Chondrocyte (in vitro differentiated cells): ENCODE measurements around the gene RIT2. TPM values are rescaled to one million over a fixed set of nuclear protein-coding genes. Genes with fewer than 3 reads are reported as not detected.

Experiments
- DNase-seq: peaks from one replicate; pipeline ENCODE4 v3.0.0; 2021; ENCODE audit warnings: mixed read lengths, low spot score
- H3K27ac Mint-ChIP-seq: one replicate; pipeline ENCODE4 v1.8.0; 2021; ENCODE audit warnings: mild to moderate bottlenecking, moderate library complexity, mixed read lengths; ENCODE audit not compliant: unreplicated experiment
- H3K27me3 Mint-ChIP-seq: 2 replicates; pipeline ENCODE4 v1.8.0; 2021; ENCODE audit warnings: low read depth, mixed read lengths
- H3K36me3 Mint-ChIP-seq: 2 replicates; pipeline ENCODE4 v1.8.0; 2021; ENCODE audit warnings: low read depth, mixed read lengths
- H3K4me1 Mint-ChIP-seq: 2 replicates; pipeline ENCODE4 v1.8.0; 2021; ENCODE audit warnings: low read depth, mild to moderate bottlenecking, mixed read lengths
- H3K4me3 Mint-ChIP-seq: one replicate; pipeline ENCODE4 v1.8.0; 2021; ENCODE audit warnings: mild to moderate bottlenecking, moderate library complexity, mixed read lengths; ENCODE audit not compliant: unreplicated experiment
- H3K9me3 Mint-ChIP-seq: 2 replicates; pipeline ENCODE4 v1.8.0; 2021; ENCODE audit warnings: low read depth, mixed read lengths
- CTCF ChIP-seq: fragments of 200-600 bp; sonication (generic); IDR thresholded peaks from 2 replicates; pipeline ENCODE4 v1.5.0; 2021; ENCODE audit warnings: antibody characterized with exemption, mild to moderate bottlenecking, moderate library complexity
- total RNA-seq: library from RNA; stranded (reverse); gene quantifications from 3 replicates; pipeline ENCODE4 v1.2.1, GENCODE V29; 2021

The RIT2 gene
- total RNA-seq, 1 donor from 2014 or later = not detected

- no peaks in the 10 kb centered on the region for H3K4me1 Mint-ChIP-seq
- H3K36me3 Mint-ChIP-seq = no peaks in the 10 kb centered on the region
- TF ChIP-seq CTCF = no peak
- no peak overlapping the region for H3K4me3 Mint-ChIP-seq
- H3K27ac Mint-ChIP-seq = no peak overlapping the region
- peaks cover 3% of the 10 kb centered on the region for H3K9me3 Mint-ChIP-seq
- no peak for DNase-seq
- peaks cover 9% of the 10 kb centered on the region for H3K27me3 Mint-ChIP-seq
These were observed 332.6 kb downstream of the RIT2 start for GRCh38 chr18:42782929-42783328.

- H3K27ac Mint-ChIP-seq = no peak overlapping the region
- no peaks in the 10 kb centered on the region for H3K36me3 Mint-ChIP-seq
- no peak for TF ChIP-seq CTCF
- no peaks in the 10 kb centered on the region for H3K4me1 Mint-ChIP-seq
- DNase-seq = no peak
- H3K27me3 Mint-ChIP-seq = peaks cover 10% of the 10 kb centered on the region
- H3K9me3 Mint-ChIP-seq = peaks cover 3% of the 10 kb centered on the region
- H3K4me3 Mint-ChIP-seq = no peak overlapping the region
These were observed 334.1 kb downstream of the RIT2 start for GRCh38 chr18:42781298-42781815.

GRCh38 chr18:42780171-42780570 lies 335.3 kb downstream of the RIT2 start:
- peaks cover 3% of the 10 kb centered on the region for H3K9me3 Mint-ChIP-seq
- H3K4me1 Mint-ChIP-seq = no peaks in the 10 kb centered on the region

GRCh38 chr18:42778445-42779042 lies 336.9 kb downstream of the RIT2 start:
- H3K27ac Mint-ChIP-seq = no peak overlapping the region
- H3K36me3 Mint-ChIP-seq = no peaks in the 10 kb centered on the region

More at GRCh38 chr18:42780171-42780570, 335.3 kb downstream of the RIT2 start:
- Mint-ChIP-seq H3K27ac (no peak overlapping the region), H3K36me3 (no peaks in the 10 kb centered on the region), H3K27me3 (peaks cover 10% of the 10 kb centered on the region), H3K4me3 (no peak overlapping the region)
- no peak for DNase-seq
- no peak for TF ChIP-seq CTCF

GRCh38 chr18:42778024-42778423 lies 337.5 kb downstream of the RIT2 start:
- H3K27ac Mint-ChIP-seq = no peak overlapping the region
- H3K27me3 Mint-ChIP-seq = peaks cover 9% of the 10 kb centered on the region
- peaks cover 3% of the 10 kb centered on the region for H3K4me1 Mint-ChIP-seq
- TF ChIP-seq CTCF = no peak
- no peaks in the 10 kb centered on the region for H3K36me3 Mint-ChIP-seq
- no peak overlapping the region for H3K4me3 Mint-ChIP-seq
- peaks cover 3% of the 10 kb centered on the region for H3K9me3 Mint-ChIP-seq
- DNase-seq = no peak

More at GRCh38 chr18:42778445-42779042, 336.9 kb downstream of the RIT2 start:
- peaks cover 3% of the 10 kb centered on the region for H3K9me3 Mint-ChIP-seq
- H3K4me3 Mint-ChIP-seq = no peak overlapping the region
- no peak for DNase-seq
- no peak for TF ChIP-seq CTCF
- peaks cover 3% of the 10 kb centered on the region for H3K4me1 Mint-ChIP-seq
- peaks cover 10% of the 10 kb centered on the region for H3K27me3 Mint-ChIP-seq
